Measurements from ENCODE around the gene ZMAT5.

The ZMAT5 gene

DNA sequence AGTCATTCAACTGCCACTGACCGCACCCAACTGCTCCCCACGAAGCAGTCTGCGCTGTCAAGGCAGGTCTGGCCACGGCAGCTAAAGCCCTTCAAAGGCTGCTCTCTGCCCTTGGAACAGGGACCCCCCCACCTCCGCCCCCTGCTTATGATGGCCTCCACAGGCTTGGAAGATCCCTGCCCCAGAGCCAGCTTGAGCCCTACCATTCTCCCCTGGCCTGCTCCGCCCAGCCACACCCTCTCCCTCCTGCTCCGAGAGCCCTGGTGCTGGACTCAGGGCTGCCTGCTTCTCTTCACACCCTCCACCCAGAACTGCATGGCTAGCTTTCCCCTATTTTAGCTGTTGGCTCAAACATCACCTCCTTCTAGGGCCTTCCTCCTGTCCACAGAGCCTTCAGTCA, 19.0 kb downstream of the ZMAT5 start:
- Histone ChIP-seq H3K36me3 (peaks cover 22 to 74% (median 33%) of the 10 kb centered on the region in 3 donors), H3K9me3 (no peaks in the 10 kb centered on the region), H3K4me1 (no peaks in the 10 kb centered on the region), H3K4me3 (no peak overlapping the region), H3K27me3 (no peaks in the 10 kb centered on the region), H3K27ac (no peak overlapping the region)
- no peak for DNase-seq
- intact Hi-C loops (cut with DNase I; ENCODE audit: low total_unique reads) = no loop called here
- TF ChIP-seq, protein P1, sequence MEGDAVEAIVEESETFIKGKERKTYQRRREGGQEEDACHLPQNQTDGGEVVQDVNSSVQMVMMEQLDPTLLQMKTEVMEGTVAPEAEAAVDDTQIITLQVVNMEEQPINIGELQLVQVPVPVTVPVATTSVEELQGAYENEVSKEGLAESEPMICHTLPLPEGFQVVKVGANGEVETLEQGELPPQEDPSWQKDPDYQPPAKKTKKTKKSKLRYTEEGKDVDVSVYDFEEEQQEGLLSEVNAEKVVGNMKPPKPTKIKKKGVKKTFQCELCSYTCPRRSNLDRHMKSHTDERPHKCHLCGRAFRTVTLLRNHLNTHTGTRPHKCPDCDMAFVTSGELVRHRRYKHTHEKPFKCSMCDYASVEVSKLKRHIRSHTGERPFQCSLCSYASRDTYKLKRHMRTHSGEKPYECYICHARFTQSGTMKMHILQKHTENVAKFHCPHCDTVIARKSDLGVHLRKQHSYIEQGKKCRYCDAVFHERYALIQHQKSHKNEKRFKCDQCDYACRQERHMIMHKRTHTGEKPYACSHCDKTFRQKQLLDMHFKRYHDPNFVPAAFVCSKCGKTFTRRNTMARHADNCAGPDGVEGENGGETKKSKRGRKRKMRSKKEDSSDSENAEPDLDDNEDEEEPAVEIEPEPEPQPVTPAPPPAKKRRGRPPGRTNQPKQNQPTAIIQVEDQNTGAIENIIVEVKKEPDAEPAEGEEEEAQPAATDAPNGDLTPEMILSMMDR (IDR thresholded peaks at IDR 0.05) = no peak

- TF ChIP-seq, protein P1 (IDR thresholded peaks at IDR 0.05) = no peak
- H3K36me3 ChIP-seq = peaks cover 24 to 89% (median 52%) of the 10 kb centered on the region in 3 donors
- DNase-seq = peak in 1 of 2 donors; percentile 75
- H3K9me3 ChIP-seq = no peaks in the 10 kb centered on the region
- intact Hi-C loops (cut with DNase I; ENCODE audit: low total_unique reads) = no loop called here
- no peak overlapping the region for H3K27ac ChIP-seq
- no peak overlapping the region for H3K4me3 ChIP-seq
- no peaks in the 10 kb centered on the region for H3K27me3 ChIP-seq
- no peaks in the 10 kb centered on the region for H3K4me1 ChIP-seq
These were observed 21.9 kb downstream of the ZMAT5 start for GRCh38 chr22:29744902-29745301.

GRCh38 chr22:29742326-29742725, 24.5 kb downstream of the ZMAT5 start:
- no peaks in the 10 kb centered on the region for H3K4me1 ChIP-seq
- no peaks in the 10 kb centered on the region for H3K9me3 ChIP-seq
- intact Hi-C loops (cut with DNase I; ENCODE audit: low total_unique reads) = no loop called here
- H3K4me3 ChIP-seq = no peak overlapping the region
- no peak overlapping the region for H3K27ac ChIP-seq
- H3K27me3 ChIP-seq = no peaks in the 10 kb centered on the region
- H3K36me3 ChIP-seq = peaks cover 12 to 100% (median 49%) of the 10 kb centered on the region in 3 donors
- no peak for DNase-seq
- TF ChIP-seq, protein P1 (IDR thresholded peaks at IDR 0.05) = no peak

GRCh38 chr22:29741926-29742325, 24.9 kb downstream of the ZMAT5 start:
- TF ChIP-seq, protein P1 (IDR thresholded peaks at IDR 0.05) = no peak
- H3K27me3 ChIP-seq = no peaks in the 10 kb centered on the region
- DNase-seq = no peak
- no peaks in the 10 kb centered on the region for H3K9me3 ChIP-seq
- H3K27ac ChIP-seq = no peak overlapping the region
- H3K4me1 ChIP-seq = no peaks in the 10 kb centered on the region
- intact Hi-C loops (cut with DNase I; ENCODE audit: low total_unique reads) = no loop called here
- peaks cover 8 to 98% (median 45%) of the 10 kb centered on the region in 3 donors for H3K36me3 ChIP-seq
- H3K4me3 ChIP-seq = no peak overlapping the region

- Histone ChIP-seq H3K4me1 (no peaks in the 10 kb centered on the region), H3K27me3 (no peaks in the 10 kb centered on the region), H3K36me3 (peaks cover 8 to 93% (median 38%) of the 10 kb centered on the region in 3 donors), H3K4me3 (no peak overlapping the region), H3K27ac (no peak overlapping the region), H3K9me3 (no peaks in the 10 kb centered on the region)
- intact Hi-C loops (cut with DNase I; ENCODE audit: low total_unique reads) = no loop called here
- DNase-seq = no peak
- TF ChIP-seq, protein P1 (IDR thresholded peaks at IDR 0.05) = no peak
These were observed 26.6 kb downstream of the ZMAT5 start for GRCh38 chr22:29740216-29740615.

DNA sequence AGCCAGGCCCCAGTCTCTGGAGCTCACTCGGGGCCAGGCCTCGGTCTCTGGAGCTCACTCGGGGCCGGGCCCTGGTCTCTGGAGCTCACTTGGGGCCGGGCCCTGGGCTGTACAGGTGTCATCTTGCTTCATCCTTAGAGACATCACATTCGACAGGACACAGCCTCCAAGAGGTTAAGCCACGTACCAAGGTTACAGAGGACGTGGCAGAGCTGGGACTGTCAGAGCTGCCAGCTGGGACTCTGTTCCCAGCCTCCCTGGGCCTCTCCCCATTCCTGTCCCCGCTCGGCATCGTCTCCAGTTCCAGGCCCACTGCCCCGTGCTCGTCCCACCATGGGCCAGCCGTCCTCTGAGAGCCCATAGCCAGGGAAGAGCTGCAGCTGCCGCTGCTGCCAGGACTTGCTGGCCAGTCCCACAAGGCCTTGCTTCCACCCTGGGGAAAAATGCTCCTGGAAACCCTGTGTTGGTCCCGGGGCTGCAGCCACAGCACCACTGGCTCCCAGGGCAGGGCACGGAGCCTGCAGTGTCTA, 27.4 kb downstream of the ZMAT5 start:
- H3K4me1 ChIP-seq = no peaks in the 10 kb centered on the region
- TF ChIP-seq, protein P1 (IDR thresholded peaks at IDR 0.05) = no peak
- H3K36me3 ChIP-seq = peaks cover 8 to 93% (median 43%) of the 10 kb centered on the region in 3 donors
- H3K27ac ChIP-seq = no peak overlapping the region
- no peak for DNase-seq
- H3K9me3 ChIP-seq = no peaks in the 10 kb centered on the region
- H3K27me3 ChIP-seq = no peaks in the 10 kb centered on the region
- intact Hi-C loops (cut with DNase I; ENCODE audit: low total_unique reads) = no loop called here
- no peak overlapping the region for H3K4me3 ChIP-seq
